Endothelial cell of umbilical vein (primary cell): Measurements from ENCODE around the gene NR6A1. TPM values are rescaled to one million over a fixed set of nuclear protein-coding genes. Genes with fewer than 3 reads are reported as not detected.

Experiments
- BruUV-seq: library from RNA; stranded (reverse); fragments of 400-500 nt; replicated peaks from 2 replicates; lab custom pipeline; 2021; lab: Mats Ljungman, UMichigan
- CTCF ChIA-PET: fragments of 300-600, 350-600 bp; sonication (Branson Sonifier 250); formaldehyde crosslinking; loops from one replicate; lab custom pipeline; 2021; ENCODE audit warnings: antibody characterized with exemption, inconsistent platforms; lab: Charles Lee
- POLR2A ChIA-PET: fragments of 300-600, 350-600 bp; sonication (Branson Sonifier 250); formaldehyde crosslinking; loops from one replicate; lab custom pipeline; 2021; ENCODE audit warnings: antibody characterized with exemption, inconsistent platforms; lab: Charles Lee
- DNase-seq: peaks from one replicate; pipeline ENCODE4 v3.0.0-alpha.2; 2011; ENCODE audit warnings: low read depth, low spot score
- FAIRE-seq: peaks from 2 replicates; lab custom pipeline; 2011; peaks lifted over from hg19 to GRCh38; lab: Jason Lieb, UNC
- H2AFZ ChIP-seq: 2 replicates; pipeline ENCODE4 v1.6.0; 2012; ENCODE audit warnings: low read depth, low read length, control low read depth, inconsistent platforms
- H3K27ac ChIP-seq: 2 replicates; pipeline ENCODE4 v1.5.1; 2011; ENCODE audit warnings: low read depth, mild to moderate bottlenecking, control low read depth, low read length, moderate library complexity; ENCODE audit not compliant: insufficient read depth
- H3K27me3 ChIP-seq, 2 experiments: 2 replicates each; pipeline versions ENCODE4 v1.6.0 to v1.6.1; 2011; ENCODE audit warnings: low read length in 2 of 2, mixed read lengths in 1 of 2; ENCODE audit not compliant: control insufficient read depth in 2 of 2, insufficient read depth in 2 of 2
- H3K36me3 ChIP-seq, 2 experiments: 2 replicates in 1 of 2; 3 replicates in 1 of 2; pipeline ENCODE4 v1.5.1; 2011; ENCODE audit warnings: low read length in 2 of 2, mild to moderate bottlenecking in 1 of 2, moderate library complexity in 1 of 2; ENCODE audit not compliant: control insufficient read depth in 2 of 2, insufficient read depth in 2 of 2; ENCODE audit errors: extremely low read depth in 1 of 2
- H3K4me1 ChIP-seq: 3 replicates; pipeline ENCODE4 v1.5.1; 2011; ENCODE audit warnings: mild to moderate bottlenecking, low read length; ENCODE audit not compliant: control insufficient read depth, insufficient read depth; ENCODE audit errors: extremely low read depth
- H3K4me2 ChIP-seq: 2 replicates; pipeline ENCODE4 v1.6.1; 2011; ENCODE audit warnings: low read length, control low read depth, mixed read lengths; ENCODE audit not compliant: insufficient read depth
- H3K4me3 ChIP-seq, 3 experiments: fragments of 200-600 bp in 1 of 3; sonication (generic), shearing (Covaris generic) in 1 of 3; replicated peaks in 1 of 3; 2 replicates each; pipeline ENCODE4 v1.5.1; 2011 to 2016; ENCODE audit warnings: control low read depth in 3 of 3, low read length in 3 of 3, mild to moderate bottlenecking in 2 of 3, inconsistent platforms in 1 of 3, low read depth in 1 of 3, moderate library complexity in 1 of 3; ENCODE audit not compliant: insufficient read depth in 1 of 3
- H3K79me2 ChIP-seq: 2 replicates; pipeline ENCODE4 v1.6.0; 2012; ENCODE audit warnings: low read length, inconsistent platforms; ENCODE audit not compliant: control insufficient read depth, insufficient read depth
- H3K9ac ChIP-seq: replicated peaks from 2 replicates; pipeline ENCODE3; 2011; ENCODE audit warnings: low read length, control low read depth; ENCODE audit not compliant: insufficient read depth; ENCODE audit errors: extremely low read depth
- H3K9me1 ChIP-seq: replicated peaks from 3 replicates; pipeline ENCODE4 v1.6.0; 2011; ENCODE audit warnings: mild to moderate bottlenecking, low read length; ENCODE audit not compliant: control insufficient read depth, insufficient read depth; ENCODE audit errors: extremely low read depth
- H3K9me3 ChIP-seq: replicated peaks from 2 replicates; pipeline ENCODE4 v1.5.1; 2012; ENCODE audit warnings: low read length, inconsistent platforms; ENCODE audit not compliant: control insufficient read depth, insufficient read depth
- H4K20me1 ChIP-seq: replicated peaks from 2 replicates; pipeline ENCODE3; 2011; ENCODE audit warnings: mild to moderate bottlenecking, low read length; ENCODE audit not compliant: control insufficient read depth, insufficient read depth; ENCODE audit errors: extremely low read depth
- CTCF ChIP-seq, 2 donors: IDR thresholded peaks; 1 replicate in 1 of 2; 2 replicates in 1 of 2; pipeline ENCODE4 v1.5.1; 2011; ENCODE audit warnings: low read length in 2 of 2, mild to moderate bottlenecking in 2 of 2, moderate library complexity in 2 of 2, control low read depth in 1 of 2, inconsistent platforms in 1 of 2, low read depth in 1 of 2; ENCODE audit not compliant: insufficient read depth in 1 of 2; ENCODE audit errors: extremely low read depth in 1 of 2
- EZH2 ChIP-seq: IDR thresholded peaks from 2 replicates; pipeline ENCODE4 v1.6.1; 2012; ENCODE audit warnings: borderline replicate concordance, low read depth, mild to moderate bottlenecking, moderate library complexity, low read length, inconsistent platforms; ENCODE audit not compliant: severe bottlenecking
- FOS ChIP-seq: IDR thresholded peaks from 2 replicates; pipeline ENCODE4 v1.6.1; 2011; ENCODE audit warnings: mild to moderate bottlenecking, low read length, moderate library complexity, borderline replicate concordance; ENCODE audit not compliant: insufficient read depth
- GATA2 ChIP-seq: IDR thresholded peaks from 2 replicates; pipeline ENCODE4 v1.7.0; 2011; ENCODE audit warnings: low read depth, mild to moderate bottlenecking, moderate library complexity, mixed read lengths, low read length; ENCODE audit not compliant: insufficient read length, insufficient read depth
- JUN ChIP-seq: IDR thresholded peaks from 2 replicates; pipeline ENCODE4 v1.6.1; 2011; ENCODE audit warnings: borderline replicate concordance, low read depth; ENCODE audit not compliant: insufficient read length, insufficient read depth
- MAX ChIP-seq: IDR thresholded peaks from 2 replicates; pipeline ENCODE4 v1.6.1; 2011; ENCODE audit not compliant: insufficient read depth, insufficient read length
- MYC ChIP-seq: IDR thresholded peaks from one replicate; pipeline ENCODE4 v1.6.1; 2011; ENCODE audit warnings: mild to moderate bottlenecking, low read depth, low read length
- POLR2A ChIP-seq: IDR thresholded peaks from 2 replicates; pipeline ENCODE4 v1.6.1; 2012; ENCODE audit warnings: low read depth, mild to moderate bottlenecking, control low read depth, low read length
- POLR2AphosphoS5 ChIP-seq: IDR thresholded peaks from 2 replicates; pipeline ENCODE4 v1.6.1; 2012; ENCODE audit warnings: low read depth, mild to moderate bottlenecking, control low read depth, low read length, moderate library complexity; ENCODE audit not compliant: insufficient read depth
- dilution Hi-C: fragments of 300-500 bp; cut with MboI; formaldehyde crosslinking; loops from one replicate; pipeline ENCODE4 v1.15.0; 2019; ENCODE audit warnings: low sequenced_read_pairs; ENCODE audit not compliant: extremely low pct_ligation_motif_present
- intact Hi-C: fragments of 100-400 bp; cut with micrococcal nuclease; formaldehyde crosslinking; loops from one replicate; pipeline ENCODE4 v1.10.0; 2022
- polyA plus RNA-seq, 4 experiments: library from polyadenylated mRNA; depleted of rRNA in 3 of 4; stranded (reverse) in 3 of 4; unstranded in 1 of 4; fragments of >200 nt; gene quantifications; 2 replicates each; pipeline versions ENCODE4 v1.2.1 to v1.2.3, GENCODE V29; 2011 to 2012; ENCODE audit warnings: missing spikeins in 1 of 4
- total RNA-seq: library from RNA; stranded (reverse); gene quantifications from 2 replicates; pipeline ENCODE4 v1.2.3, GENCODE V29; 2021

Gene NR6A1
- total and polyA plus RNA-seq, 2 donors (not counting 3 experiments of a cell fraction or from before 2014, with no cell fraction given): 0.17 to 1.2 TPM

DNA sequence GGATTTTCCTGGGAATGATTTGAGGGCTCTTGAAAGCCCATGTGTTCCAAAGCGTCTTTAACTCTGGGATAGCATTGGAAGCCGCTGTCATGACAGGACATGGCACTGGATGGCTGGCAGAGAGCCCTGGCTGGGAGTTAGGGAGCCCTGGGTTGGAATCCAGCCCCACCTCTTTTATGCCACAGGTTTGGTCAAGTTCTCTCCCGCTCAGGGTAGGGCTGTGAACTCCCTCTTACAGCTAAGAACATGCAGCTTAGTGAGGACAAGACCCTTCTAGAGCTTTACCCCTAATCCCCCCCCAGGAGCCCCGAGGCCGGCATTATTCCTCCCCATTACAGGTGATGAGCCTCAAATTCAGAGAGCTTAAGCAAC lies 43.0 kb upstream of the NR6A1 start:
- intact Hi-C loops: no loop called here

More for the DNA sequence above, 43.0 kb upstream of the NR6A1 start:
- Histone ChIP-seq H3K4me2 (no peak overlapping the region), H3K79me2 (no peaks in the 10 kb centered on the region), H3K4me1 (no peaks in the 10 kb centered on the region), H3K36me3 (no peaks in the 10 kb centered on the region), H3K9me1 (no peaks in the 10 kb centered on the region), H3K27me3 (no peaks in the 10 kb centered on the region), H4K20me1 (no peaks in the 10 kb centered on the region), H3K27ac (no peak overlapping the region), H3K9ac (no peak overlapping the region), H2AFZ (no peak overlapping the region), H3K4me3 (no peak overlapping the region), H3K9me3 (no peaks in the 10 kb centered on the region)
- no peak for FAIRE-seq
- DNase-seq: no peak
- BruUV-seq: no TSS peak
- dilution Hi-C loops: no loop called here
- ChIA-PET POLR2A (no interaction called here), CTCF (interaction anchor here (0.9 to 1.6 kb wide), 4 partner anchors 10 to 39 kb away, joined by 3 to 7 read pairs (median 4); partner anchors contain the start of gene WDR38)
- no peak for TF ChIP-seq FOS
- no peak for TF ChIP-seq JUN
- no peak for TF ChIP-seq CTCF (IDR thresholded peaks at IDR 0.05; ENCODE audit: extremely low read depth in 1 of 2, insufficient read depth in 1 of 2, low read depth in 1 of 2, low read length in 2 of 2)
- TF ChIP-seq EZH2: no peak
- TF ChIP-seq POLR2AphosphoS5: no peak
- no peak for TF ChIP-seq MAX
- no peak for TF ChIP-seq GATA2
- no peak for TF ChIP-seq MYC
- no peak for TF ChIP-seq POLR2A
